ENCODE measurements around the gene VPS51. TPM values are rescaled to one million over a fixed set of nuclear protein-coding genes. Genes with fewer than 3 reads are reported as not detected.

Gene VPS51
- total RNA-seq, 1 experiment from 2014 or later = 123 TPM

DNA sequence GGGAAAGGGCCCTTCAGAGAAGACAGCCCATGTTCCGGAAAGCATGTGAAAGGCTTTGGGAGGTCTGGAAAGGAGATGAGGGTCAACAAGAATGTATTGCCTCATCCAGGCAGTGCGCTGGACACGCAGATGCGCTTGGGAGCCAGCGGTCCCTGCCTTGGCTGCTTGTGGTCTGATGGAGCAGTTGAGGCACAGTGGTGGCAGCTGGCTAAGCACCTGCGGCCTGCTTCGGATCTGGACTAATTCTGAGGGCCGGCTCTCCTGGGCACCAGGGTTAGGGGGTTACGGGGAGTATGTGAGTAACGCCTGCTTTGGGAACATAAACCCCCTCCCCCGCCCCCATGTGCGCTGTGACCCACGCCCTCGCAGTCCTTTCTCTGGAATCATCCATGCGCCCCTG lies 11.1 kb downstream of the VPS51 start:
- TF ChIP-seq ZBTB21 (CRISPR knock-in tag; IDR thresholded peaks at IDR 0.05; ENCODE audit: borderline replicate concordance) (no peak), JAZF1 (CRISPR knock-in tag; IDR thresholded peaks at IDR 0.05) (no peak), RELA (CRISPR knock-in tag; IDR thresholded peaks at IDR 0.05; ENCODE audit: borderline replicate concordance) (no peak), ZNF263 (CRISPR knock-in tag; IDR thresholded peaks at IDR 0.05; ENCODE audit: low read depth) (no peak), NFE2L1 (CRISPR knock-in tag; IDR thresholded peaks at IDR 0.05) (no peak), ZNF416 (CRISPR knock-in tag; IDR thresholded peaks at IDR 0.05) (no peak), FOXJ3 (CRISPR knock-in tag; IDR thresholded peaks at IDR 0.05; ENCODE audit: borderline replicate concordance) (no peak), NFYB (CRISPR knock-in tag; conservative IDR thresholded peaks at IDR 0.05; ENCODE audit: low read depth) (no peak)
- TF ChIP-seq, protein P1, sequence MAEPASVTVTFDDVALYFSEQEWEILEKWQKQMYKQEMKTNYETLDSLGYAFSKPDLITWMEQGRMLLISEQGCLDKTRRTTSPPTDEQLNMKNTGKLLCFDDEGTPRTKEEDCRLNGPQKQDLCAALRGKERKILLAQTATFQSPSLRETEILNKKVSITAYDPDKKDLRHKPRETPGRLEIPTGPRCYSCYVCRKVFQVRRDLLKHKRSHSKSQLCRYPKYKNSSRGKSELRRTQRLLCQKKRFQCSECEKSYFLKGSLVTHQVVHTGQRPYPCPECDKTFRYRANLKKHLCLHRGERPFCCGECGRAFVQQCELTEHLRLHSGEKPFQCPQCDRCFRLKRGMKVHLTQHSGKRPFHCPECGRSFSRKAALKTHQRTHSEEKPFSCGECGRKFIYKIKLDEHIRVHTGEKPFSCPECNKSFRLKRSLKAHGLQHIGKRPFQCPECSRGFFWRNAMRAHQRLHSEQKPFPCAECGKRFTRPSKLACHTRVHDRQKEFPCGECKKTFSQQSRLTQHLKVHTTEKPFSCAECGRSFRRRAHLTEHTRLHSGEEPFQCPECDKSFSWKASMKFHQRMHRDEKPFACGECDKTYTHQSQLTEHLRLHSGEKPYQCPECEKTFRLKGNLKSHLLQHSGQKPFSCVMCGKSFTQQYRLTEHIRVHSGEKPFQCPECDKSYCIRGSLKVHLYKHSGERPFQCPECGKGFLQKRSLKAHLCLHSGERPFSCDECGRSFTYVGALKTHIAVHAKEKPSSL (CRISPR knock-in tag; conservative IDR thresholded peaks at IDR 0.05) = no peak
- no peak overlapping the region for H3K27ac Mint-ChIP-seq
- ChIA-PET CTCF (interaction anchor here (1.5 kb wide), 1 partner anchor 10 kb away, joined by 5 read pairs; the partner anchor contains the start of gene ZNHIT2), POLR2A (no interaction called here)
- no peaks in the 10 kb centered on the region for H3K9me3 Mint-ChIP-seq
- ATAC-seq (no peak), DNase-seq (ENCODE audit: low spot score) (no peak)
- H3K4me1 Mint-ChIP-seq = peaks cover 7% of the 10 kb centered on the region
- H3K27me3 Mint-ChIP-seq (ENCODE audit: low read depth) = no peaks in the 10 kb centered on the region
- H3K4me3 Mint-ChIP-seq = no peak overlapping the region
- H3K36me3 Mint-ChIP-seq = peaks cover 3% of the 10 kb centered on the region; the same call in 1 of the 2 replicates

DNA sequence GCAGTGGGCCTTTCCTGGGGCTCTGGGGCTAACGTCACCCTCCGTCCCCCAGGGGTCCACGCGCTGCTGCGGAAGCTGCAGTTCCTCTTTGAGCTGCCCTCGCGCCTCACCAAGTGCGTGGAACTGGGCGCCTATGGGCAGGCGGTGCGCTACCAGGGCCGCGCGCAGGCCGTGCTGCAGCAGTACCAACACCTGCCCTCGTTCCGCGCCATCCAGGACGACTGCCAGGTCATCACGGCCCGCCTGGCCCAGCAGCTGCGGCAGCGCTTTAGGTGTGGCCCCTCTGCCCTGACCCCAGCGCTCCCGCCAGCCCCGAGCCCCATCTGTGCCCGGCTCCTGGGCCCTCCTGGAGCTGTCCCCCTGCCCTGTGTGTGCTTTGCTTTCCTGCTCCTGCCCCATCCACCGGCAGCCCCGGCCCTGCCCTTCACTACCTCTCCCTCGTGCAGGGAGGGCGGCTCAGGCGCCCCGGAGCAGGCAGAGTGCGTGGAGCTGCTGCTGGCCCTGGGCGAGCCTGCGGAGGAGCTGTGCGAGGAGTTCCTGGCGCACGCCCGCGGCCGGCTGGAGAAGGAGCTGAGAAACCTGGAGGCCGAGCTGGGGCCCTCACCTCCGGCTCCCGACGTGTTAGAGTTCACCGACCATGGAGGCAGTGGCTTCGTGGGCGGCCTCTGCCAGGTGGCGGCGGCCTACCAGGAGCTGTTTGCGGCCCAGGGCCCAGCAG lies 11.9 kb downstream of the VPS51 start:
- no peak overlapping the region for H3K27ac Mint-ChIP-seq
- CTCF ChIA-PET = interaction anchor here (1.5 kb wide), 1 partner anchor 9 kb away, joined by 5 read pairs; the partner anchor contains the start of gene ZNHIT2
- DNase-seq (ENCODE audit: low spot score) = no peak
- POLR2A ChIA-PET = no interaction called here
- no peak overlapping the region for H3K4me3 Mint-ChIP-seq
- ATAC-seq = no peak
- H3K9me3 Mint-ChIP-seq = no peaks in the 10 kb centered on the region
- no peaks in the 10 kb centered on the region for H3K27me3 Mint-ChIP-seq (ENCODE audit: low read depth)
- peaks cover 3% of the 10 kb centered on the region; the same call in 1 of the 2 replicates for H3K36me3 Mint-ChIP-seq
- peaks cover 7% of the 10 kb centered on the region for H3K4me1 Mint-ChIP-seq
- TF ChIP-seq NFE2L1 (CRISPR knock-in tag; IDR thresholded peaks at IDR 0.05) (no peak), ZNF423 (CRISPR knock-in tag; IDR thresholded peaks at IDR 0.05) (no peak), FOXP1 (CRISPR knock-in tag; IDR thresholded peaks at IDR 0.05; ENCODE audit: borderline replicate concordance) (no peak), USF1 (CRISPR knock-in tag; IDR thresholded peaks at IDR 0.05) (no peak), ZNF416 (CRISPR knock-in tag; IDR thresholded peaks at IDR 0.05) (no peak), CREB1 (CRISPR knock-in tag; IDR thresholded peaks at IDR 0.05) (no peak), AR (CRISPR knock-in tag; IDR thresholded peaks at IDR 0.05) (no peak), FOXJ3 (CRISPR knock-in tag; IDR thresholded peaks at IDR 0.05; ENCODE audit: borderline replicate concordance) (no peak), SMAD4 (CRISPR knock-in tag; IDR thresholded peaks at IDR 0.05) (no peak), MLX (CRISPR knock-in tag; IDR thresholded peaks at IDR 0.05) (no peak), KAT7 (CRISPR knock-in tag; IDR thresholded peaks at IDR 0.05; ENCODE audit: borderline replicate concordance) (no peak), IRF1 (CRISPR knock-in tag; IDR thresholded peaks at IDR 0.05) (no peak), HMGA2 (CRISPR knock-in tag; IDR thresholded peaks at IDR 0.05) (no peak)
- TF ChIP-seq, protein P1 (CRISPR knock-in tag; conservative IDR thresholded peaks at IDR 0.05) = no peak
- TF ChIP-seq, protein P2, sequence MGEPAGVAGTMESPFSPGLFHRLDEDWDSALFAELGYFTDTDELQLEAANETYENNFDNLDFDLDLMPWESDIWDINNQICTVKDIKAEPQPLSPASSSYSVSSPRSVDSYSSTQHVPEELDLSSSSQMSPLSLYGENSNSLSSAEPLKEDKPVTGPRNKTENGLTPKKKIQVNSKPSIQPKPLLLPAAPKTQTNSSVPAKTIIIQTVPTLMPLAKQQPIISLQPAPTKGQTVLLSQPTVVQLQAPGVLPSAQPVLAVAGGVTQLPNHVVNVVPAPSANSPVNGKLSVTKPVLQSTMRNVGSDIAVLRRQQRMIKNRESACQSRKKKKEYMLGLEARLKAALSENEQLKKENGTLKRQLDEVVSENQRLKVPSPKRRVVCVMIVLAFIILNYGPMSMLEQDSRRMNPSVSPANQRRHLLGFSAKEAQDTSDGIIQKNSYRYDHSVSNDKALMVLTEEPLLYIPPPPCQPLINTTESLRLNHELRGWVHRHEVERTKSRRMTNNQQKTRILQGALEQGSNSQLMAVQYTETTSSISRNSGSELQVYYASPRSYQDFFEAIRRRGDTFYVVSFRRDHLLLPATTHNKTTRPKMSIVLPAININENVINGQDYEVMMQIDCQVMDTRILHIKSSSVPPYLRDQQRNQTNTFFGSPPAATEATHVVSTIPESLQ (CRISPR knock-in tag; IDR thresholded peaks at IDR 0.05) = no peak
- TF ChIP-seq, protein P3, sequence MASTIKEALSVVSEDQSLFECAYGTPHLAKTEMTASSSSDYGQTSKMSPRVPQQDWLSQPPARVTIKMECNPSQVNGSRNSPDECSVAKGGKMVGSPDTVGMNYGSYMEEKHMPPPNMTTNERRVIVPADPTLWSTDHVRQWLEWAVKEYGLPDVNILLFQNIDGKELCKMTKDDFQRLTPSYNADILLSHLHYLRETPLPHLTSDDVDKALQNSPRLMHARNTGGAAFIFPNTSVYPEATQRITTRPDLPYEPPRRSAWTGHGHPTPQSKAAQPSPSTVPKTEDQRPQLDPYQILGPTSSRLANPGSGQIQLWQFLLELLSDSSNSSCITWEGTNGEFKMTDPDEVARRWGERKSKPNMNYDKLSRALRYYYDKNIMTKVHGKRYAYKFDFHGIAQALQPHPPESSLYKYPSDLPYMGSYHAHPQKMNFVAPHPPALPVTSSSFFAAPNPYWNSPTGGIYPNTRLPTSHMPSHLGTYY (CRISPR knock-in tag; IDR thresholded peaks at IDR 0.05) = no peak
